MM.1S (cell line): ENCODE measurements around the gene LRRC8E.
A peak's percentile ranks its signal among the peaks of the same experiment; 100 is the strongest.

Experiments
- DNase-seq: peaks from one replicate; pipeline ENCODE4 v3.0.0-alpha.2; 2015
- H2AFZ ChIP-seq: fragments of 300-600 bp; sonication (generic); 2 replicates; pipeline ENCODE4 v1.6.0; 2016; ENCODE audit warnings: antibody characterized with exemption, low read length
- H3F3A ChIP-seq: fragments of 300-600 bp; sonication (generic); 2 replicates; pipeline ENCODE4 v1.6.1; 2016; ENCODE audit warnings: mild to moderate bottlenecking, antibody characterized with exemption, low read length, moderate library complexity, mixed read lengths; ENCODE audit not compliant: insufficient read depth
- H3K27ac ChIP-seq: fragments of 300-600 bp; sonication (generic); 2 replicates; pipeline ENCODE4 v1.5.1; 2016; ENCODE audit warnings: mild to moderate bottlenecking, low read length
- H3K27me3 ChIP-seq: fragments of 300-600 bp; sonication (generic); replicated peaks from 2 replicates; pipeline ENCODE4 v1.6.0; 2016; ENCODE audit warnings: low read length; ENCODE audit not compliant: insufficient read depth
- H3K36me3 ChIP-seq: fragments of 300-600 bp; sonication (generic); replicated peaks from 2 replicates; pipeline ENCODE4 v1.6.1; 2016; ENCODE audit warnings: mild to moderate bottlenecking, low read length, mixed read lengths; ENCODE audit not compliant: insufficient read depth
- H3K4me1 ChIP-seq: fragments of 300-600 bp; sonication (generic); 2 replicates; pipeline ENCODE4 v1.6.1; 2016; ENCODE audit warnings: low read length, mixed read lengths
- H3K4me2 ChIP-seq: fragments of 300-600 bp; sonication (generic); 2 replicates; pipeline ENCODE4 v1.6.0; 2016; ENCODE audit warnings: low read depth, low read length
- H3K4me3 ChIP-seq: fragments of 300-600 bp; sonication (generic); 2 replicates; pipeline ENCODE4 v1.5.1; 2016; ENCODE audit warnings: low read length, mixed read lengths
- H3K79me2 ChIP-seq: fragments of 300-600 bp; sonication (generic); 2 replicates; pipeline ENCODE4 v1.6.1; 2016; ENCODE audit warnings: mixed run types, low read length, mixed read lengths
- H3K9ac ChIP-seq: fragments of 300-600 bp; sonication (generic); 2 replicates; pipeline ENCODE4 v1.6.1; 2016; ENCODE audit warnings: low read length, mixed read lengths
- H3K9me2 ChIP-seq: fragments of 300-600 bp; sonication (generic); replicated peaks from 2 replicates; pipeline ENCODE4 v1.6.1; 2016; ENCODE audit warnings: mild to moderate bottlenecking, low read length, mixed read lengths; ENCODE audit not compliant: insufficient read depth
- H3K9me3 ChIP-seq: fragments of 300-600 bp; sonication (generic); replicated peaks from 2 replicates; pipeline ENCODE4 v1.6.1; 2016; ENCODE audit warnings: mild to moderate bottlenecking, low read length, mixed read lengths; ENCODE audit not compliant: insufficient read depth
- H4K20me1 ChIP-seq: fragments of 300-600 bp; sonication (generic); 2 replicates; pipeline ENCODE4 v1.6.1; 2016; ENCODE audit warnings: mild to moderate bottlenecking, low read length, moderate library complexity, mixed read lengths; ENCODE audit not compliant: insufficient read depth
- EZH2 ChIP-seq: fragments of 300-600 bp; sonication (generic); optimal IDR thresholded peaks from 2 replicates; pipeline ENCODE3; 2017; ENCODE audit warnings: low read depth, mild to moderate bottlenecking, antibody characterized with exemption, low read length, mixed read lengths
- EZH2phosphoT487 ChIP-seq: fragments of 300-600 bp; sonication (generic); IDR thresholded peaks from 2 replicates; pipeline ENCODE4 v1.6.1; 2018; ENCODE audit warnings: antibody characterized with exemption, low read length
- TF ChIP-seq, protein P1 (sequence below): fragments of 300-600 bp; sonication (generic); IDR thresholded peaks from 2 replicates; pipeline ENCODE4 v1.5.1; 2016; ENCODE audit warnings: antibody characterized with exemption, low read length, mixed read lengths

Gene LRRC8E

GRCh38 chr19:7862413-7862951, 25.8 kb upstream of the LRRC8E start:
- H3K27ac ChIP-seq, result no peak overlapping the region
- H3K4me1 ChIP-seq, result peaks cover 10% of the 10 kb centered on the region
- H3K4me2 ChIP-seq, result no peak overlapping the region
- no peaks in the 10 kb centered on the region for H3K79me2 ChIP-seq
- H2AFZ ChIP-seq, result no peak overlapping the region
- no peaks in the 10 kb centered on the region for H3K36me3 ChIP-seq
- H3K4me3 ChIP-seq, result no peak overlapping the region
- no peaks in the 10 kb centered on the region for H3K9me2 ChIP-seq
- peak; percentile 42 for DNase-seq
- TF ChIP-seq EZH2, result no peak
- H3K27me3 ChIP-seq, result peaks cover 21% of the 10 kb centered on the region
- no peaks in the 10 kb centered on the region for H3F3A ChIP-seq
- no peak overlapping the region for H3K9ac ChIP-seq
- no peaks in the 10 kb centered on the region for H4K20me1 ChIP-seq
- no peaks in the 10 kb centered on the region for H3K9me3 ChIP-seq

DNA sequence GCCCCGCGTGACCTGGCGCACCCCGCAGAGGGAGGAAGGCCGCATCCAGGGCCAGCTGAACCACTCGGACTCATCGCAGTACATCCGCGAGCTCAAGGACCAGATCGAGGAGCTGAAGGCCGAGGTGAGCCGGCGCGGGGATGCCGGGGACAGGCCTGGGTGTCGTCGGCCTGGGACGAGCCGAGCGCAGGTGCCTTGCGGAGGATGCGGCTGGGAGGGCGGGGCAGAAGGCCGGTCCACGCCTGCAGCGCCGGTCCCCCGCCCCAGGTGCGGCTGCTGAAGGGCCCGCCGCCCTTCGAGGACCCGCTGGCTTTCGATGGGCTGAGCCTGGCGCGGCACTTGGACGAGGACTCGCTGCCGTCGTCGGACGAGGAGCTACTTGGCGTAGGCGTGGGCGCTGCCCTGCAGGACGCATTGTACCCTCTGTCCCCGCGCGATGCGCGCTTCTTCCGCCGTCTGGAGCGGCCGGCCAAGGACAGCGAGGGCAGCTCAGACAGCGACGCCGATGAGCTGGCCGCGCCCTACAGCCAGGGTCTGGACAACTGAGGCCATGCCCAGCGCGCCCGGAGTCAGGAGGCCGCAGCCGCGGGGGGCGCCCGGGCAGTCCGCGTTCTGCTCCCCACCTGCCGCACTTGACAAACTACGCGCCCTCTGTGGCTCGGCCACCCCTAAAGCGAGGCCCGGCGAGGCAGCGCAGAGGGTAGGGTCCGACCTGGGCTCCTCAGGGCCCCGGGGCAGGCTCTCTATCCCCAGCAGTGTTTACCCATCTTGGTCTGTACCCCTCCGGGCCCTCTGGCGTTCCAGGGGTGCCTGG, 24.9 kb upstream of the LRRC8E start:
- Histone ChIP-seq H3K9me3 (no peaks in the 10 kb centered on the region), H2AFZ (no peak overlapping the region), H3K4me1 (peaks cover 10% of the 10 kb centered on the region), H4K20me1 (no peaks in the 10 kb centered on the region), H3K27ac (no peak overlapping the region), H3K4me3 (no peak overlapping the region), H3K27me3 (peaks cover 14% of the 10 kb centered on the region), H3K36me3 (no peaks in the 10 kb centered on the region), H3K9me2 (no peaks in the 10 kb centered on the region), H3F3A (no peaks in the 10 kb centered on the region), H3K4me2 (no peak overlapping the region), H3K9ac (no peak overlapping the region), H3K79me2 (no peaks in the 10 kb centered on the region)
- DNase-seq, result no peak
- TF ChIP-seq EZH2, result no peak
- TF ChIP-seq EZH2phosphoT487, result no peak
- TF ChIP-seq, protein P1, sequence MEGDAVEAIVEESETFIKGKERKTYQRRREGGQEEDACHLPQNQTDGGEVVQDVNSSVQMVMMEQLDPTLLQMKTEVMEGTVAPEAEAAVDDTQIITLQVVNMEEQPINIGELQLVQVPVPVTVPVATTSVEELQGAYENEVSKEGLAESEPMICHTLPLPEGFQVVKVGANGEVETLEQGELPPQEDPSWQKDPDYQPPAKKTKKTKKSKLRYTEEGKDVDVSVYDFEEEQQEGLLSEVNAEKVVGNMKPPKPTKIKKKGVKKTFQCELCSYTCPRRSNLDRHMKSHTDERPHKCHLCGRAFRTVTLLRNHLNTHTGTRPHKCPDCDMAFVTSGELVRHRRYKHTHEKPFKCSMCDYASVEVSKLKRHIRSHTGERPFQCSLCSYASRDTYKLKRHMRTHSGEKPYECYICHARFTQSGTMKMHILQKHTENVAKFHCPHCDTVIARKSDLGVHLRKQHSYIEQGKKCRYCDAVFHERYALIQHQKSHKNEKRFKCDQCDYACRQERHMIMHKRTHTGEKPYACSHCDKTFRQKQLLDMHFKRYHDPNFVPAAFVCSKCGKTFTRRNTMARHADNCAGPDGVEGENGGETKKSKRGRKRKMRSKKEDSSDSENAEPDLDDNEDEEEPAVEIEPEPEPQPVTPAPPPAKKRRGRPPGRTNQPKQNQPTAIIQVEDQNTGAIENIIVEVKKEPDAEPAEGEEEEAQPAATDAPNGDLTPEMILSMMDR, result no peak

GRCh38 chr19:7863971-7864689, 24.2 kb upstream of the LRRC8E start:
- Histone ChIP-seq H4K20me1 (no peaks in the 10 kb centered on the region), H3K9me2 (no peaks in the 10 kb centered on the region), H2AFZ (no peak overlapping the region), H3K27me3 (peaks cover 14% of the 10 kb centered on the region), H3K9me3 (no peaks in the 10 kb centered on the region), H3K4me3 (no peak overlapping the region), H3K36me3 (no peaks in the 10 kb centered on the region), H3K79me2 (no peaks in the 10 kb centered on the region), H3K4me1 (peaks cover 10% of the 10 kb centered on the region), H3K27ac (no peak overlapping the region), H3F3A (no peaks in the 10 kb centered on the region), H3K9ac (no peak overlapping the region), H3K4me2 (no peak overlapping the region)
- no peak for DNase-seq
- TF ChIP-seq EZH2, result no peak

DNA sequence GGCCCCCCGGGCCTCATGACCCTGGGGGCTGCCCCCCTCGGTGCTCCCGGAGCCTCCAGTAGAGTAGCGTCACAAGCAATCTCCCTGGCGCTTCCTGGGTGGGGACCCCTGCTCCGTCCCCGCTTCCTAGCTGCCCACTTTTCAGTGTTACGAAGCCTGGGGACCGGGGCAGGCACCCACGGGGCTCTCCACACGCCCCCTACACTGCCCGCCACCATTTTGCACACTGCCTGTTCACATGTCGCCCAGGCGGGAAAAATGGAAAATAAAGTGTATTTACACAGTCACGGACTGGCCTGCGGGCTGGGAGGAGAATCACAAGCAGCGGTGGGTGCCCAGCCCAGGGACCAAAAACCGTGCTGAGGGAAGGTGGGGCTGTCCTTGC, 23.6 kb upstream of the LRRC8E start:
- H3K9me2 ChIP-seq, result no peaks in the 10 kb centered on the region
- no peaks in the 10 kb centered on the region for H4K20me1 ChIP-seq
- TF ChIP-seq EZH2 (no peak), EZH2phosphoT487 (no peak)
- TF ChIP-seq, protein P1, result no peak
- H3K27ac ChIP-seq, result no peak overlapping the region
- H3F3A ChIP-seq, result no peaks in the 10 kb centered on the region
- peak overlapping the region; percentile 68; the same call in 1 of the 2 replicates for H3K4me2 ChIP-seq
- H3K4me1 ChIP-seq, result peaks cover 10% of the 10 kb centered on the region
- H3K4me3 ChIP-seq, result no peak overlapping the region
- no peaks in the 10 kb centered on the region for H3K9me3 ChIP-seq
- H3K79me2 ChIP-seq, result no peaks in the 10 kb centered on the region
- no peak overlapping the region for H2AFZ ChIP-seq
- DNase-seq, result no peak
- H3K27me3 ChIP-seq, result peaks cover 14% of the 10 kb centered on the region
- H3K36me3 ChIP-seq, result no peaks in the 10 kb centered on the region
- H3K9ac ChIP-seq, result no peak overlapping the region
